Measurements from ENCODE around the gene PLEKHH1.

The PLEKHH1 gene

DNA sequence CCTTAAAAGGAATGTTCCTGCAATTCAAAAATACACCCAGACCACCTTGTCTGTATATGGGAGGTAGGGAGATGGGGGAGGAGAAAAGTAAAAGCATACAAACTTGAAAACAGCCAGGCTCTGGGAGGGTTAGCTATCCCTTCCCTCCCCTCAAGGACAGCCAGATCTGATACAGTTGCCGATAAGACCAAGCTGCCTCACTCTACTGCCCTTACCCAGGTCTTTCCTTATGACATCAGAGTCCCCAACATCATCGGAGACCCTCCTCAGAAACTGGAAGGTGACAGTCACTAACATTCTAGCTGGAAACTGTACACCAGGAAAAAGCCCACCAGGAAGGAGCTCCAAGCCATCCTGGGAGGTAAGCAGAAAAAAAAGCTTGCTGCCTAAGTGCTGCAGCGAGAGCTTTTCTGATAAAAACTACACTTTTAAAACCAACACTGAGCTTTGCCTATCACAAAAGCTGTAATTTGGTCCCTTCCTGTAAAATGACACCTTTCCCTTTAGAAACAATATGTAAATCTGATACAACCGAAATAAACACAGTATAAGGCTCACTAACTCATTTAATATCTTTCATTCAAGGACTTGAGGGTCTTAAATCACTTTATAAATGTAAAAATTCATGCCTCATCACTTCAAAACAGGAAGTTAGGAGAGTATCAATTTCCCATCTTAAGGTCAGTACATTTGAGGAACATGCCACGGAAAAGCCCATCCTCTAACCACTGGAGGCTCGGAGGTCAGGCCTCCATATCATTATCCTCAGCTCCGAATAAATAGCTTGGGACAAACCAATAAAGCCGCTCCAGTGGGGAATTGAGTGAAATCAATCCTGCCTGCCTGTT, 20.4 kb upstream of the PLEKHH1 start:
- FAIRE-seq (no peak), DNase-seq (ENCODE audit: insufficient read length) (no peak)
- no peak for TF ChIP-seq POLR2AphosphoS5 (IDR thresholded peaks at IDR 0.05; ENCODE audit: low read depth, low read length)
- no peak for TF ChIP-seq POLR2A (IDR thresholded peaks at IDR 0.05; ENCODE audit: low read depth, low read length)
- no peak for TF ChIP-seq TAF1 (IDR thresholded peaks at IDR 0.05; ENCODE audit: borderline replicate concordance, low read depth, low read length)

- no peak for TF ChIP-seq POLR2AphosphoS5 (IDR thresholded peaks at IDR 0.05; ENCODE audit: low read depth, low read length)
- TF ChIP-seq POLR2A (IDR thresholded peaks at IDR 0.05; ENCODE audit: low read depth, low read length) = no peak
- no peak for TF ChIP-seq TAF1 (IDR thresholded peaks at IDR 0.05; ENCODE audit: borderline replicate concordance, low read depth, low read length)
- FAIRE-seq (no peak), DNase-seq (ENCODE audit: insufficient read length) (no peak)
Observed at GRCh38 chr14:67513631-67514108, 19.4 kb upstream of the PLEKHH1 start.

GRCh38 chr14:67514203-67514607, 18.9 kb upstream of the PLEKHH1 start:
- FAIRE-seq (no peak), DNase-seq (ENCODE audit: insufficient read length) (no peak)

DNA sequence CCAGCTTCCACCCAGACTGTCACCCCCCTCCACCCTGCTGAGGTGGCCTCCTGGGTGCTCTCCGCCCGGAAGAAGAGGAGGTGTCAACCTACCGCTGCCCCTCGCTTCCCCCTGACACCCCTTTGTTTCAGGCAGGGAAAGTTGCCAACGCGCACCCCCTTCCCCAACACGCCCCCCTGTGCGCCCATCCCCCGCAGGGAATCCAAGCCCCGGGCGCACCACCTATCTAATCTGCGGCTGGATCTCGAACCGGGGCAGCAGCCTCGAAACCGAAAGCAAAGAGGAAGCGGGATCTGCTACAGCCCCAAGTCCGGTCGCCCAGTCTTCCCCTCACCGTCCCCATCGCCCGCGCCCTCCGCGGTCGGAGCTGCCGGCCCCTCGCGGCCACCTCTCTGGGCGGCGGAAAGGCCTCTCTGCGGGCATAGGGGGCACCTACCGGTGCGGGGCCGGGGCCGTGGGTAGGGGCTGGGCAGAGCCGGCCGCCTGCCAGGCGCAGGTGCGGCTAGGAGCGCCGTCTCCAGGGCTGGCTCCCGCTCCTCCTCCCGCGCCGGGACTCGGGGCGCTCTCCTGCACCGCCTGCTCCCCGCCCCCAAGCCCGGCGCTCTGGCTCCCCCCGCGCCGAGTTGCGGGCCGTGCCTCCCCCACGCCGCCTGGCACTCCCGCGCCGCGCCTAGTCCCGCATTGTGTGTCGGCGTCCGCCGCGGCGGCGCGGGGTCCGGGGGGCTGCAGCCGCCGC, 18.3 kb upstream of the PLEKHH1 start:
- DNase-seq (ENCODE audit: insufficient read length) = peak; percentile 59
- TF ChIP-seq POLR2AphosphoS5 (IDR thresholded peaks at IDR 0.05; ENCODE audit: low read depth, low read length) (no peak), POLR2A (IDR thresholded peaks at IDR 0.05; ENCODE audit: low read depth, low read length) (no peak), TAF1 (IDR thresholded peaks at IDR 0.05; ENCODE audit: borderline replicate concordance, low read depth, low read length) (no peak)
- FAIRE-seq = peak; percentile 38

More at GRCh38 chr14:67514203-67514607, 18.9 kb upstream of the PLEKHH1 start:
- TF ChIP-seq TAF1 (IDR thresholded peaks at IDR 0.05; ENCODE audit: borderline replicate concordance, low read depth, low read length) (no peak), POLR2AphosphoS5 (IDR thresholded peaks at IDR 0.05; ENCODE audit: low read depth, low read length) (no peak), POLR2A (IDR thresholded peaks at IDR 0.05; ENCODE audit: low read depth, low read length) (no peak)

- FAIRE-seq = peak; percentile 66
- peak; percentile 56 for DNase-seq (ENCODE audit: insufficient read length)
- TF ChIP-seq POLR2A (IDR thresholded peaks at IDR 0.05; ENCODE audit: low read depth, low read length) (no peak), TAF1 (IDR thresholded peaks at IDR 0.05; ENCODE audit: borderline replicate concordance, low read depth, low read length) (no peak), POLR2AphosphoS5 (IDR thresholded peaks at IDR 0.05; ENCODE audit: low read depth, low read length) (no peak)
Observed at GRCh38 chr14:67515386-67516079, 17.6 kb upstream of the PLEKHH1 start.

GRCh38 chr14:67516676-67517075, 16.4 kb upstream of the PLEKHH1 start:
- FAIRE-seq = no peak
- DNase-seq (ENCODE audit: insufficient read length) = no peak
- TF ChIP-seq TAF1 (IDR thresholded peaks at IDR 0.05; ENCODE audit: borderline replicate concordance, low read depth, low read length) = no peak
- TF ChIP-seq POLR2A (IDR thresholded peaks at IDR 0.05; ENCODE audit: low read depth, low read length) = no peak
- TF ChIP-seq POLR2AphosphoS5 (IDR thresholded peaks at IDR 0.05; ENCODE audit: low read depth, low read length) = no peak

DNA sequence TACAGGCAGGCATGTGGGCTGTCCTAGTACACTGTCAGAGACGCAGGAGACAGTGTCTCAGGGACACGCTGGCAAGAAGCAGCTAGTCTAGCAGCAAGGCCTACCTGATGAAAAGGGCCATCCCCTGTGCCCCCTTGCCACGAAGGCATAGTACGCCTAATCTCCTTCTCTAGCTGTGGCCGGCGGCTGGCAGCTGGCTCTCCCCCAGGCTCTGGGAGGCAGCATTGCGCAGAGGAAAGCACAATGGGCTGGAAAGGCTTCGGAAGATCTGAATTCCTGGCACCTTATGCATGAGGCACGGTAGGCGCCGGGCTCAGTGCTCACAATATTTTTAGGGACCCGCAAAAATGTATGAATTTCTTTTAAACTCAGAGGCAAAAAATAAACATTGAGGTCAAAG, 16.0 kb upstream of the PLEKHH1 start:
- TF ChIP-seq POLR2A (IDR thresholded peaks at IDR 0.05; ENCODE audit: low read depth, low read length) (no peak), POLR2AphosphoS5 (IDR thresholded peaks at IDR 0.05; ENCODE audit: low read depth, low read length) (no peak), TAF1 (IDR thresholded peaks at IDR 0.05; ENCODE audit: borderline replicate concordance, low read depth, low read length) (no peak)
- peak; percentile 24 for FAIRE-seq
- DNase-seq (ENCODE audit: insufficient read length) = no peak

GRCh38 chr14:67519406-67519805, 13.7 kb upstream of the PLEKHH1 start:
- no peak for TF ChIP-seq TAF1 (IDR thresholded peaks at IDR 0.05; ENCODE audit: borderline replicate concordance, low read depth, low read length)
- no peak for TF ChIP-seq POLR2AphosphoS5 (IDR thresholded peaks at IDR 0.05; ENCODE audit: low read depth, low read length)
- no peak for TF ChIP-seq POLR2A (IDR thresholded peaks at IDR 0.05; ENCODE audit: low read depth, low read length)
- DNase-seq (ENCODE audit: insufficient read length) (no peak), FAIRE-seq (no peak)

GRCh38 chr14:67520482-67520881, 12.6 kb upstream of the PLEKHH1 start:
- DNase-seq (ENCODE audit: insufficient read length) = no peak
- no peak for TF ChIP-seq POLR2A (IDR thresholded peaks at IDR 0.05; ENCODE audit: low read depth, low read length)
- FAIRE-seq = no peak

DNA sequence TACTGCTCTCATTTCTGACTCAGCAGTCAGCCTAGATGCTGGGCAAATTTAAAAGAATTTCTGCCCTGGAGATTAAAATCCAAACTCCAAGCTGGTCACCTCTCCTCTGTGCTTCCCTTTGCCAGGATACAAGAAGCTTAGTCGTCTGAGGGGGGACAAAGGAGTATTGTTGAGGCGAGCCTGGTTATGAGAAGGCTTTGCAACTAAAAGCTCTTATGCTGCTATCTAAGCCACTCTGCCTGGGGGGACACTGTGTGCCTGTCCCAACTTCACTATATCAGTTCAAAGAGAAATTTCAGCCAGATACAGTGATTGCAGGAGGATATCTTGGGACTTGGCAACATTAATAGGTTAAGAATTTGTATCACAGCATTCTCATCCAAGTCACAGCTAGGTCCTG, 10.8 kb upstream of the PLEKHH1 start:
- TF ChIP-seq TAF1 (IDR thresholded peaks at IDR 0.05; ENCODE audit: borderline replicate concordance, low read depth, low read length) (no peak), POLR2AphosphoS5 (IDR thresholded peaks at IDR 0.05; ENCODE audit: low read depth, low read length) (no peak), POLR2A (IDR thresholded peaks at IDR 0.05; ENCODE audit: low read depth, low read length) (no peak)
- FAIRE-seq = no peak
- DNase-seq (ENCODE audit: insufficient read length) = no peak
